HK-2 (cell line): ENCODE data around the gene PRKN.
A peak's percentile ranks its signal among the peaks of the same experiment; 100 is the strongest.

Experiments
- DNase-seq: peaks from one replicate; pipeline ENCODE4 v3.0.0-alpha.2; 2018; ENCODE audit not compliant: unreplicated experiment

The PRKN gene

GRCh38 chr6:161393292-161393691 lies 1334.3 kb downstream of the PRKN start:
- no peak for DNase-seq

GRCh38 chr6:161389756-161390155 lies 1337.8 kb downstream of the PRKN start:
- DNase-seq, result no peak

- no peak for DNase-seq
These were observed 1343.6 kb downstream of the PRKN start for GRCh38 chr6:161383951-161384350.

GRCh38 chr6:161379834-161380582 lies 1347.6 kb downstream of the PRKN start:
- DNase-seq, result no peak

- no peak for DNase-seq
These were observed 1349.5 kb downstream of the PRKN start for GRCh38 chr6:161378115-161378514.

DNA sequence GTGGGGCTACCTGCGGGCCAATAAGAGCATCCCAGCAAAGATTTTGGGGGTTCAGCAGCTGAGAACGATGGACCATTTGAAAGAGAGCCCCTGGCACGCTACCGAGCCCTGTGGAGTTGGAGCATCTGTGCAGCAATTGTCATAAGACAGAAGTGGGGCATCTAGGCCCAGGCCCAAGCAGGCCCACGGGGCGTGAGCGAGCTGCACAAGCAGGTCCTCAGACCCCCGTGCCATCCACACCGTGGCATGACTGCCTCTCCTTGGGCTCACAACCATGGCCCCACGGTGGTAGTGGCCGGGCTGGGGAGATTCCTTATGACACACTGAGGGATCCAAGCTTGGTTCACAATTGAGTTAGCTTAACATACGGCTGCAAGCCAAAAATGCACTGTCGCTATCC lies 1350.5 kb downstream of the PRKN start:
- no peak for DNase-seq

GRCh38 chr6:161376367-161376766 lies 1351.2 kb downstream of the PRKN start:
- DNase-seq, result no peak

DNA sequence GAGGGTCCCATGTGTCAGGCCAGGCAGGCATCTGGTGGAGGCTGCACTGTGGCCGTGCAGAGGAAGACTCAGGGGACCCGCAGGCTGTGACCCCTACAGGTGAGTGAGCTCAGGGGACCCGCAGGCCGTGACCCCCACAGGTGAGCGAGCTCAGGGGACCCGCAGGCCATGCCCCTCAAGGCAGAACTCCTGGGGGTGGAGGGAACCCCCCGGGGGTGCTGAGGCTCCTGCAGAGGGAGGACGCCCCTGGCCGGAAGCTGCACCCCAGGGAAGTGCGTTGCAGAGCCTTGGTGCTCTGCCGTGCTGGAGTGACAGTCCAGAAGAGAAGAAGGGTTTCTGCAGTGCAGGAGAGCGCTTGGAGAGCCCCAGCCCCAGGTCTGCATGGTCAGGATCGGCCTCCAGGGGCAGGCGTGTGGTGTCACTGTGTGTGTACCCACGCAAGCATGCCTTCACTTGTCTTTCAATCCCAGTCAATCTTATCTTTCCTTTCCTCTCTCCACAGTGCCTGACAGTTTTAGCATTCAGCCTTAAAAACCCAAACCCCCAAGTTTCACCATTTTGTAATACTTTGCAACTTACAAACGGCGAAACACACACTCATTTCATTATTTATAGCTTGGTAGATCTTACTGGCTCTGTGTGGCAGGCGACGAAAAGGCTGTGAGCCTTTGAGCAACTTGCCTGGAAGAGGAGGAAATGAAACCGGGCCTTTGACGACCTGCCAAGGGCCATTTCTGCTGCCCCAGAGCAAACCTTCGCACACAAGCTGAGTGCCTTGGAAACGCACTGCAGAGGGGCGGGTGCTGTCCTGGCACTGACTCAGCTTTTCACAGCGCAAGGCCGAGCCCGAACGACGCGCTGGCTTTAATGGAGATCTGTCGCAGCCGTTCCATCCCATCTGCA lies 1352.3 kb downstream of the PRKN start:
- DNase-seq, result no peak

GRCh38 chr6:161373905-161374451 lies 1353.6 kb downstream of the PRKN start:
- DNase-seq, result peak; percentile 75

DNA sequence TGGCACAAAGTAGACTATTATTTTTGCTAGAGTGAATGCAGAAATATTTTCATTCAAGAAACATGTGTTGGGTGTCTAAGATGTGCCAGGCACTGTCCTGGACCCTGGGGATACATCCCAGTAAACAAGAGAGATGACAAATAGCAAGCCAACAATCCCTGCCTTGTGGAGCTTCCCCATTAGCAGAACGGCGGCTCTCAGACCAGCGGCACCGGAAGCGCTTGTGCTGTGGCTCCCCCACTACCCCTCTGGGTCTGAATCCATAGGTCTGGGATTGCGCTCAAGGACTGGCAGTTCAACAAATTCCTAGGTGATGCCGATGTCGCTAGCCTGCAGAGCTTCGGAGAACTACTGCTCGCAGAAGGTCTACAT lies 1355.2 kb downstream of the PRKN start:
- no peak for DNase-seq

GRCh38 chr6:161370880-161371279 lies 1356.7 kb downstream of the PRKN start:
- peak; percentile 69 for DNase-seq

- peak; percentile 69 for DNase-seq
These were observed 1358.2 kb downstream of the PRKN start for GRCh38 chr6:161369339-161369738.

- no peak for DNase-seq
These were observed 1359.1 kb downstream of the PRKN start for GRCh38 chr6:161368514-161368913.

DNA sequence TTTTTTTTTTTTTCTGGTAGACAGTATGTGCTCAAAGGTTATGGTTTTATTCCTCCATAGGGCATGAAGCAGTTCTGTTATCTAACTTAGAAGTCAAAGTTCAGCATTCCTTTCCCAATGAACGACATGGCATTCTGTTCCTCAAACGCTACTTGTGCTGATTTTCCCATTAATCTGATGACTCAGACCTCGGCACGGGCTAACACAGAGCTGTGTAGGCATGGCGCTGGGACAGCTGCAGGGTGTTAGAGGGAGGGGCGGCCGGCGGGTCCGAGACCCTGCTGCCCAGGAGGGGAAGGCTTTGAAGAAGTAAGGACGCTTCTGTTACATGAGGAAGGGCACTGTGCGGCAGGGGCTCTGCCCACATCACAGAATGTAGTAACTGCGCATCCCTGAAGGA lies 1360.1 kb downstream of the PRKN start:
- no peak for DNase-seq

- DNase-seq, result no peak
These were observed 1361.2 kb downstream of the PRKN start for GRCh38 chr6:161366301-161366923.

GRCh38 chr6:161365633-161366032 lies 1361.9 kb downstream of the PRKN start:
- no peak for DNase-seq

- no peak for DNase-seq
These were observed 1364.3 kb downstream of the PRKN start for GRCh38 chr6:161363286-161363685.

DNA sequence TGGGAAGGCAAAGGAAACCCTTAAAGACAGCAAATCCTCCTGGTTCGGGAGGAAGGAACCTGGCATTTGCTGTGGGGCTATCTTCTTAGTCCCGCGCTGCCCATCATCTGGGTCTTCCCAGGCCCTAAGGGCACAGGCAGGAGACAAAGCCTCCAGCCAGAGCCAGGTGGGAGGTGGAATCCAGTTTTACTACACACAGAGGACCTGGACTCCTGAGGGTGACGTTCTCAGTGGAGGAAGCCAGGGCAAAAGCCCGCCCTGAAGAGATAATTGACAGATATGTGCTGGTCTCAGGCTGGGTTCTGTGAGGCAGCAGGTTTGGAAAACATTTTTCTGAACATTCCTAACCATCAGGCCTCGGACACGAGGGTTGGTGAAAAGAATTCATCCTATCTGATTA lies 1365.3 kb downstream of the PRKN start:
- no peak for DNase-seq

GRCh38 chr6:161361529-161361928 lies 1366.0 kb downstream of the PRKN start:
- DNase-seq, result no peak

GRCh38 chr6:161360520-161360919 lies 1367.0 kb downstream of the PRKN start:
- no peak for DNase-seq

- no peak for DNase-seq
These were observed 1368.0 kb downstream of the PRKN start for GRCh38 chr6:161359618-161359945.

- DNase-seq, result no peak
These were observed 1371.3 kb downstream of the PRKN start for GRCh38 chr6:161356167-161356854.
